Activated CD4-positive, alpha-beta T cell treated with anti-CD3 and anti-CD28 coated beads, Interleukin-10, Interleukin-2, amounts not matched to agents 100 ng/mL and 50 ng/mL, durations not matched to agents 16 hours and 8 hours (primary cell): Measurements from ENCODE around the gene CDH13.

Source experiments
- DNase-seq: peaks from one replicate; pipeline ENCODE4 v3.0.0-alpha.2; 2020

CDH13 gene

DNA sequence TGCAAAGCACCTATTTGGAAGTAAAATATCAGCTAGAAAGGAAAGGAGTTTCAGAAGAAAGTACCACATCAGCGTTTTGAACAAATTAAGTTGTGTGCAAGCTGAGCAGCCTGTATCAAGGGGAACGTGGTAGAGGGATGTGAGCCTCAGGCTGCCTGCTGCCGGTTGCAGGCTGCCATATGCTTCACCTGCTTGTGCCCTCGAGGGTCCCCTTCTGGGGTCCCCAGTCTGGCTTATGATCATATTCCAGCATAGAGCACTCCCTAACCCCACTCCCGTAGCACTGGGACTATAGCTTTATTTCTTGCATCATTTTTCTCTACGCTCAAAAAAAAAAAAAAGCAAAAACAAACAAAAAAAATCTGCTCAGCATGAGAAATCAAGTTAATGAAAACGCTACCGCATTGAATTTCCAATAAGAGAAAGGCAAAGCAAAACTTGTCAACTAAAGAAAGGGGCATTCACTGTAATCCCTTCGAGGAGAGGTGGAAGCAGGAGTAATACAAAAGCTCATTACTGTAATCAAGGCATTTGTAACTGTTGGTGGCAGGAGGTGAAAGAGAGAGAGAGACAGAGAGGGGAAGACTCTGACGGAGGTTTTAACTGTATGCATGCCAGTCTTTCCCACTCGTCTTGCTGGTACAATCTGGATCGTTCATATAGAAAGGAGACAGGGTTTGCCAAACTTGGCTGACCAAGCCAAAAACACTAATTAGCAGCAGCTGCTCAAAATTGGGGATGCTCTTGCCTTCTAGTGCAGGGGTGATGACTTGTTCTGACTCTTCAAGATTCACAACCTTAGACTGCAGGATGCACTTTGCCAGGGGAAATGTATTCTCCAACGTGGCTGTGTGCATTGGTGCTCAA, 922.8 kb downstream of the CDH13 start:
- no peak for DNase-seq

DNA sequence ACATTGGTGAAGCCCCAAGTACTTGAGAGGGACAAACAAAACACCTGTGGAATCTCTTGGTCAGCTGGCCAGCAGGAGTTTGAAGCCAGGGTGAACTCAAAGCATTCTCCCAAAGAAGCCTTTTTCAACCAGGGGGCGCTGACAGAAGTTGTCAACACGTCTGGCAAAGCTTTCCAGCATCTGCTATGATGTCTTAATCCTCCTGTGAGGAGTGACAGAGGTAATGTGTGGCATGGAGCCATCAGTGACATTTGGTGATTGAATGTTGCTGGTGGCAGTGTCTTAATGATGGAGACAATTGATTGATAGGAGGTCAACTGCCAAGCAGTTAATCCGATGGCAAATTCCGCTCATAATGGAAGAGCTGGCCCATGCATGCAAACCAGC, 923.4 kb downstream of the CDH13 start:
- DNase-seq = no peak

DNA sequence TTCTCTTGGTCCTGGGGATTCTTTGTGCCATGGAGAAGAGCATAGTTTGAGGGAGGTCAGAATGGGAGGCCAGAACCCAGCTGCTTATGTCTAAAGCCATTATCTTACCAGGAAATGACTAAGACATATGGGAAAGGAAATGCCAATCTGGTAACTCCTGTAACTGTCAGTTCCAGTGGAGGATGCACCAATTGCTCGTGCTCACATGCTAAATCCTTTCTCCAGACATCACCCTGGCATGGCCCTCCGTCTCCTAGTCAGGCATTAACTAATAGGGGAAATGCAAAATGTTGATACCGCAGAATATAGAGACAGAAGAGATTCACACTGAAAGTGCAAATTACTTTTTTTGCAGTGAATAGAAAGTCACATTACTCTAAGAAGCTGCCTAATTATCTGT, 925.5 kb downstream of the CDH13 start:
- DNase-seq = no peak

DNA sequence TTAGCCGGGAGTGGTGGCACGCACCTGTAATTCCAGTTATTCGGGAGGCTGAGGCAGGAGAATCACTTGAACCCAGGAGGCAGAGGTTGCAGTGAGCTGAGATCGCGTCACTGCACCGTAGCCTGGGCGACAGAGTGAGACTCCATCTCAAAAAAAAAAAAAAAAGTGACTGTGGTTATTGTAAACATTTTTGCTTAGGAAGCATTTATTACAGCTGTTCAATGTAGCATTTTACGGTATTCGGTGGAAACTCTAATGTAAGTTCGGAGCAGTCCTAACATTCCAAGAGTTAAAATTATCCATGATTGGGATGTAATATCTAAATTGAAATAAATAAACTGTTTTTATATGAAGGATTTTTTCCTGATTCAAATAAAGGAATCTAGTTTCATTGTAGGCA, 926.2 kb downstream of the CDH13 start:
- no peak for DNase-seq

DNA sequence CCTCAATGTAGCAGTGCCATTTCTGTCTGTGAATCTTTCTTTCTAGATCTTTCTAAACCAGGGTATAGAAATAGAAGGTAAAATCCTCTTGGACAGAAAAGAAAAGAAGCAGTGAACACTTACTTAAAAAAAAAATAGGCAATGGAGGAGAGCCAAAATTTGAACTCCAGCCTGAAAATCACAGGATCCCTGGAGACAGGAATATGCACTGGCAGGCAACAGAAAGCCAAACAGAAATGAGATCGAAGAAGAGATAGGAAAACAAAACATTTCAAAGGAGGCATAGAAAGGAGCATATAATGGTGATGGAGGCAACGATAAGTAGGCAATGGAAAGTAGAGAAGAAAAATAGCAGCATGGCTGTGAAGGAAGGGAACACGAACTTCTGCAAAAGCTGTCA, 927.3 kb downstream of the CDH13 start:
- DNase-seq = no peak

DNA sequence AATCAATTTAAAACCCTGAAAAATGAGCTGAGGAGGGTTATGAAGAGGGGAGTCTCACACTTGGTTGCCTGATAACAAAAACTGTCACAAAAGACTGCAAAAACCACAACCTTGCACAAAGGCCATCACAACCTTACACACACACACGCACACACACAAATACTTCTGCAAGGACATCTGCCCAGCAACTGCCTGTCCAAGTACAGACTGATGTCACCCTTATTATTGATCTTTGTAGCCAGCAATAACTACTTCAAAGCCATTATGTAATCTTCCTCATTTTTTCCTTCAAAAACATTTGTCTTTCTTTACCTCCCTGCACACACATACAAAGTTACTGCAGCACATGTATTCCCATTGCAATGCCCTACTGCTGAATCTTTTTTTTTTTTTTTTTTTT, 927.8 kb downstream of the CDH13 start:
- no peak for DNase-seq

DNA sequence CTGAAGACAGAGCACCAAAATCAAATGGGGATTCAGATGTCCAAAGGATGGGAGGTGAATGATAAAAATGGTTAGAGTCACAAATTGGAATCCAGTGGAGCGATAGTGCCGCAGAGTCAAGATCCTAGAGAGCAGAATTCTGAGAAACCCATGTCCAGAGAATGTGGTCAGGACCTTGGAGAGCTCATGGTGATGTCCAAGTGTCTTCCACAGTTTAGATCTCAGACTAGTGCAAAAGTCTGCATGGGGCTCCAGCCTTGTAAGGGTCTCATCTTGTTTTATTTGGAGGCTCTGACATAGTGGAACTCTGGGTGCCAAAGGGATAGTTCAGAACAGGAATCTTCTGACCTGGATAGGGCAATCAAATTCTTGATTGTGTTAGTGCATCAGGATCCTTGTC, 935.1 kb downstream of the CDH13 start:
- no peak for DNase-seq

DNA sequence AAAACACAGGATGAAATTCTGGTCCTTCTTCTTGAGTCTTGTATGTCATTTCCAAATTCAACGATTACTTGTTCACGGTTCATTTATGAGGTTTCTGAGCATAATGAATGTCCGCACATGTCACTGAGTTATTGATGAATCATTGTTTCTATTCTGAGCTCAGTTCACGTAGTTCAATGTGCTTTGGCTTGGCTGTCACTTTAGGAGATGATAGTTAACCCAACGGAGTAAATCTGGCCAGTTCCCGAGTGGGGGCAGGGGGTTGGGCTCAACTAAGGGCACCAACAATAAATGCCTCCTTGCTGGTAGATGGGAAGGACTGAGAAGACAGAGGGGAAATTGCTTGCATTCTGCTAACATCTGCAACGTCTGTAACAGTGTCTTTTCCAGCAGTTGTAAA, 941.6 kb downstream of the CDH13 start:
- DNase-seq = no peak

DNA sequence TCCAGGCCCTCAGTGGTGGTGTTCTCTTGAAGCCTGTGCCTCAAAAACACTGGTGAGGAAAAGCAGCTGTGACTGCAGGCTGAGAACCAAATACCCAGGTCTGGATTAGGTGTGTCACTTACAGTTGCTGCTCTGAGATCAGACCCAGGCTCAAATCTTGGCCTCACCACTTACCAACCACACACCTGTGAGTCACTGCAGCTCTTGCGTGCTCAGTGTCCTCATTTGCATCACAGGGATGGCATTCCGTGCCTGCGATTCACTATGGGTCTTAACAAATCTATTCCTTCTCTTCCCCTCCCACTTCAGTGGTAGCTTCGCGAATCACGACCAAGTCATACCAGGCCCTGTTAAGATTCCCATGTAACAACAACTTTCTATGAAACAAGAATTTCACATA, 947.6 kb downstream of the CDH13 start:
- no peak for DNase-seq

DNA sequence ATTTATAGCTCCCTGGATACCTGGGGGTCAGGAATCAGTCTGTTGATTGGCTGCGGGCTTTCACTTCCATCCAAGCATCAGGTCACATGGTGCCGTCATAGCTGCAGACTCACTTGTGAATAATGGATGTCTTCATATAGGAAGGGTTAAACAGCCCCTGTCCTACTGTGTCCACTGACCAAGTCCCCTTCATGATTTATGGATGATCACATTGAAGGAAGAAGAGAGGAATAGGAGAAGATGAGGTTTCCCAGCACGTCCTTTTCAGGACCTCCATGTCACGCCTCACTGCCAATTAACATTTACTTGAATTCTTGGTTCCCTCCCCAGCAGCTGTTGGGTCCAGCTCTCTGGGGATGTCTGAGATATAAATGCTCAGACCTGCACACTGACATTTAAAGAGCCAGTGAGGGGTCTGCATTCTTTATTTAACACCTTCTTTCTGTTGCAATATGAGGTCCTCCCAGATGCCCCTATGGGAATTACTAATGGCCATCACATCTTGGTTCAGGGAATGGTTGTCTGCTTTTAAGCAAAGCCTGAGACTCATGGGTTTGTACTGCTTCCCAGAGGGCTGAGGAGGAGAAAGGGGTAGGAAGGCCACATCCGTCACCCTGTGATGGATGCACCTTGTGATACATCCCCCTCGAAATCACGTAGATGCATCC, 950.4 kb downstream of the CDH13 start:
- no peak for DNase-seq

DNA sequence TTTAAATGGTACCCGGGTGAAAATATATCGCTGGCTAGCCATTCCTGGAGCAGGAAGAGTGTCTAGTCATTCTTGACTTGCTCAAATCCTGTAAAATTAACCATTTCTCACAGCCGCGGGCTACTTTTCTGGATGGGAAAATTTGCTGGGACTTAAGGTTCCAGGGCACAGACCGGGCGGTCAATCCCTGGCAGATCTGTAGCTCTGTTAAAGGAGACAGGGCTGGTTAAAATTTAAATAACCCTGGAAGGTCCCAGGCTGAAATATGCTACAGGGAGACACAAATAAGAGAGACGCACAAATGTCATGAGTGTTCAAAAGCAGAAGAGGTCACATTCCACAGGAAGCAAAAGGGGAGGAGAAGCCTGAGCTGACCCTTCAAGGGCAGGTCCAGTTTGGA, 951.4 kb downstream of the CDH13 start:
- DNase-seq = no peak

DNA sequence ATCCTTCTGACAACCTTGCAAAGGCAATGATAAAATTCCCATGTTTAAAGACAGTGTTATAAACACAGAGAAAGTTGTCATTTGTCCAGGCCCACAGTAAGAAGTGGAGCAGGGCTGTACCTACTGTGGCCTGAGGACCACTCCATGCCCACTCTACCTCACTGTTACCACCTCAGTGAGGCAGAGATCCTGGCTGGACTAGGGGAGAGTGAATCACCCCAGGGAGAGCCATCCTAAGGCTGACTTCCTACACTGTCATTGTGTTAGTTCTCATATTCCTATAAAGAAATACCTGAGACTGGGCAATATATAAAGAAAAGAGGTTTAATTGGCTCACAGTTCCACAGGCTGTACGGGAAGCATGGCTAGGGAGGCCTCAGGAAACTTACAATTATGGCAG, 952.3 kb downstream of the CDH13 start:
- no peak for DNase-seq

DNA sequence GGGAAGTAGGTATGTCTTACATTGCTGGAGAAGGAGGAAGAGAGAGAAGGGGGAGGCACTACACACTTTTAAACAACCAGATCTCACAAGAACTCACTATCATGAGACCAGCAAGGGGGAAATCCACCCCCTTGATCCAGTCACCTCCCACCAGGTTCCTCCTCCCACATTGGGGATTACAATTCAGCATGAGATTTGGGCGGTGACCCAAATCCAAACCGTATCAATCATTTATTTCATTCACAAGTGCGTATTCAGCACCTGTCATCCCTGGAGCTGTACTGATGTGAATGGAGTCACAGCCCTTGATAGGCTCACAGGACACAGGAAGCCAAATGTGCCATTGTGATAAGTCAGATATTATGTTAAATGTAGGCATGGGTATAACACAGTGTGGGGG, 952.7 kb downstream of the CDH13 start:
- no peak for DNase-seq

DNA sequence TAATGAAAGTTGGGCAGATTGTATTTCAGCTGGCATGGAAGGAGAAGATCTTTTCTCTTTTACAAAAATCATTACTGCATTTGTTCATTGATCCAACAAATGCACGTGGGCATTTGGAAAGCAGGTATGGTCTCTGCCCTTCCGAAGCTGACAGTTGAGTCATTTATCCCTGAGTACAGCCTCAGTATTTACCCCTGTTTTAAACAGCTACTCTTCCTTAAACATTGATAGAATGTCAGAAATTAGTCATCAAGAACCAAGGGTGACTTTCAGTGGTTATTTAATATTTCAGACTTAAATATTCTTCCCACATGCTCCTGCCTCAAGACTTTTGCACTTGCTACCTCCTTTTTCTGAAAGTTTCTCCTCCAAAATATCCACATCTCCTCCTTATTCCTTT, 954.3 kb downstream of the CDH13 start:
- DNase-seq = peak; percentile 6

DNA sequence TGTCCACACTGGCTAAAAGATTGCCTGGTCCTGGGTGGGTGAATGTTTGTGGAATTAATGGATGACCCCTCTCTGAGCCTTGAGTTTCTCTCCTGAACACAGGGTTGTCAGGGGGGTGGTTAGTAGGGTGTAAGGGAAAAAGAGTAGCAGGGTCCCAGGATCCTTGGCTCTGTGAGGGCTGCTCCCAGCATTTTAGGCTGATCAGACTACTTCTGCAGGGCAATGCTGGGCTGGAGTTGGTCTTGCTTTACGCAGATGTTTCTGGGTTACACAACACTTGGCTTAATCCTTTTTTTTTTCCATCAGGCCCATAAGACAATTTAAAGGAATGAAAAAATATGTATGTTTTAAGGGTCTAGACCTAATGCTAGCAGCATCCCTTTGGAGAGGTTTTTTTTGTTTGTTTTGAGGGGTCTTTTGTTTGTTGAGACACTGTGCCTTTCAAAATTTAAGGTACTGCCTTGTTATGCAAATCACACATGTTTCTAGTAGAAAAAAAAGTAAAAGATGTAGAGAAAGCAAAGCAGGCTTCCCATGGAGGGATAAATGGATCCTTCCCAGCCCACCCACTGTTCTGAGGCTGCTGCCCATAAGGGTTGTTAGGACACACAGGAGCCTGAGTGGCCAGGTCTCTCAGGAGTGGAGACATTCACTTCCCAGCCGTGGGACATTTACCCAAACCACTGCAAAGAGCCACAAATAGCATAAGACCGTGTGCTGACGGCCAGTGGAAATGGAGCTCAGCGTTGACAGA, 955.4 kb downstream of the CDH13 start:
- DNase-seq = no peak

DNA sequence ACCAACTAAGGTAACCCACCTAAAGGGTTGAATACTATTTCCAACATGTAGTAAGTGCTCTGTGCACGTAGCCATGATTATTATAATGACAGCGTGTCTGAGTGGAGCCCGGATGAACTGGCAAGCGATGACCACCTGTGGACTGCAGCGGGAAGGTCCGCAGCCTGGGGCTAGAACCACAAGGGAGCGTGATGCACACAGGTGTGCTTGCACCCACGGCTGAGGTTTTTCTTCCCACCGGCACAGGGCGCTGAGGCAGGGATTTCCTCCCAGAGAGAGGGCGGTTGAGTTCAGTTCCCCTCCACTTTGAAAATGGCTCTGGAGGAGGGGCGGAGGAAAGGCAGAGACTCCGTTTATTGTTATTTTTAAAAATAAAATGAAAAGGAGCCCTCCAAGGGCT, 959.3 kb downstream of the CDH13 start:
- no peak for DNase-seq

DNA sequence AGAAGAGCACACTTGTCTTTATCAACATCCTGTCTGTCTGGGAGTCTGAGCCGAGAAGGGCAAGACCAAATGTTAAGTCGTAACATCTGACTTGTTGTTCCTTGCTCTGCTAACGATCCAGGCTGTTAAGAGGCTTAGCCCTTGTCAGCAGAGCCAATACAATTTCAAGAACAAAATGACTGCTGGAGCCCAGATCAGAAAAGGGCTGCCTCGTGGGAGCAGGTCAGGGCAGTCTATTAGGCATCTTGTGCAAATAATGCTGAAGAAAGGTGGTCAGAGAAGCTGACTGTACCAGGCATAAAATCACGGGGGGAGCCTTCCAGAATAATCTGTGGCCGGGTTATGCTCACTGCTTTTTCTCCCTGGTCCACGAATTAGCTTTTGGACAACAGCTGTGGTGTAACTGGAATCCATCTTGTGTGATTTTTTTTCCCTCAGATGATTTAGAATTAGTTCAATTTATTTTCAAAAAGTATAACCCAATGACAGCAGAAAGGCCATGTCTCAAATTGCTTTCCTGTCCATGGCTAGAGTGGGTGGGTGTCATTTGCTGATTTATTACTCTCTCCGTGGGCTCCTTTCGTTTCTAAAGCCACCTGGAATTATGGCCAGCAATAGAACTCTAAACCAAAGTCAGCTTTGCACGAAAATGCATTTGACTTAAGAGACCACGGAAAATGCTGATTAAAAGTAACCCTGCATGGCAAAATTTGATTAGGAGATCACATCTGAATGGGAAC, 959.9 kb downstream of the CDH13 start:
- DNase-seq = no peak

DNA sequence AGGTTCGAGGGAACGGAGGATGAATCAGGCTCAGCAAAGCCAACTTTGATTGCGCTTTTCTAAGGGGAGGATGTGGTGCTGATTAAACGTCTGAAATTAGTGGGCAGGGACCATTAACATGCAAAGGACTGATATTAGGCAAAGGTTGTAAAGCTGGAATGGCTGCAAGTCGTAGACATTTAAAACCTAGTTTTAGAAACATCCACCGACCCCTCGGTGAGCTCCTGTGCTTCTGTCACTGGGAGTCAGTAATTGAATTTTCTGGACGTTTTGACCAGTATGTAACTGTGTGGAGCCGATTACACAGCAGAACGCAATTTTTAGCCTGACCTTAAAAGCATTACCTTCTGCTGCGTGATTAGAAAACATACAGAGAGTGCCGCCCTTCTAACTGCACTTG, 960.4 kb downstream of the CDH13 start:
- no peak for DNase-seq

DNA sequence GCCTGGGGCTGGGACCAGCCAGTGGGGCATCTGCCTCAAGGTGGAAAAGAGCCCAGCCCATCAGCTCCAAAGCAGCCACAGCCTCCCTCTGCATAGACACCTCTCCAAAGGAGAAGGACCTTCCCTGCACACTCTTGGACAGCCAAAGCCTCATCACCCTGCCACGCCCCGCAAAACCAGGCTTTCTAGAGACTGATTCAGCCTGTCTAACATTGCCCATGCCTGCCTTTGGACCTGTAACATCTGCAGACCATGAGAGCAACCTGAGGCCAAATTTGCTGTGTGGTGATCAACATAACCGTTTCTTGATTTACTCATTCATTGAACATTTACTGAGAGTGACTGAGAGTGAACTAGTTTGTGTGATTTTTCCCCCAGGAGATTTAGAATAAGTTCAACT, 961.3 kb downstream of the CDH13 start:
- DNase-seq = no peak

DNA sequence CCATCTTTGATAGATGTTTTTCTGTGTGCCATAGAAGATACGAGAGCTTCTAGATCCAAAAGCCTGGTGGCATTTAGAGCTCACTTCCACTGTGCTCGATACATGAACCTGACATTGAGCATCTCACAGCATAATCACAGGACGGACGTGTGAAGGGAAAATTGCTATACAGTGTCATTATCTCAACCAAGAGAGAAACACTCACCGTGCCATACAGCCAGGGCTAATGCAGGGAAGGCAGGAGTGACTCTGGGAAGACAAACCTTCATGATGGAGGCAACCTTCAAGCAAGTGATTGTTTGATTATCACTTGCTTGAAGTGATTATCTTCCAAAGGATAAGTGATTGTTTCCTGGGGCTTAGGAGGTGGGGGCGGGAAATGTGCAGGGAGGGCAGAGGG, 962.8 kb downstream of the CDH13 start:
- DNase-seq = no peak

DNA sequence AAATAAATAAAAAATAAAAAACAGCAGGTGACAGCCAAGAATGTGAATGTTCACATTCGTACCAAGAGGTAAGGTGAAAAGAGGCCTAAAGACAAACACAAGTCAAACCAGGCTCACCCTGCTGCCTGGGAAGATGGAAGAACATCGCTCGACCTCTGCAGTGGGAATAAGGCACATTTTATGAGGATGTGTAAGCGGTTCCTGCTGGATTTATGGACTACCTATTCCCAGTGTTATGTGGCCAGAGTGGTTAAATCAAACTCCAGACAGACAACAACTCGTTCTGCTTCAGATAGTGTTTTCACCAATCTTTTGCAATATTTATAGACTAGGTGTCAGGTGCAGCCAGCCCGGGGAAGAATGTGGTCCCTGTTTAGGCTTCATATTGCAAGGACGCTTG, 966.0 kb downstream of the CDH13 start:
- no peak for DNase-seq

DNA sequence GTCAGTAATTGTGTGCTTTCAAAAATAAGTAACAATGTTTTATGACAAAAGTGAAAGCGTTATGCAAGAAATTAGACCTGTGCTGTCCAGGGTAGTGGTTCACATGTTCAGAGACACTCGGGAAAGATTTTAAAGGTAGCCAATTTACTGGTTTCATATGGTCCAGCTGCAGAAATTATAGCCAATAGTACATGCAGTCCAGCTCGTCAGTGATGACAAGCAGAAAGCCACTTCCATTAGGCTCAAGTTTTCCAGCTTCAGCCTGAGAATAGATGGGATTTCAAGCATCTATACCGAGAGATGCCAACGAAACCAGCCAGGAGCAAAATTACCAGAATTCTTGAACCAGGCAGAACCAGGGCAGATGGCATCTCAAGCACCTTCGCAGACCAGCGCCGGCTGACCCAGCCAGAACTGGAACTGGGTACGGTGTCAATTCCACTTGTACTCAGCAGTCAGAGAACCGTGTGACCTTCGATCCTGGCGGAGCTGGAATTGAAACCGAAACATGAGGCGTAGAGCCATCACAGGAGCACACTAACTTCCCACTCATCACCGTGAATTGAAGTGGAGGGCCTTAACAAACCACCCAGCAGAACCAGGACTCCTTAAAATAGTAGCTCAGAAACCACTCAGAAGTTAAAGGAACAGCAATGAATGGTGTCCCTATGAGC, 973.2 kb downstream of the CDH13 start:
- no peak for DNase-seq
